HG03066 (cell line): ENCODE data around the gene TAS1R1.

ENCODE experiments used
- ATAC-seq: cut with Tn5 transposase; IDR thresholded peaks from one replicate; pipeline ENCODE4 v1.9.1; 2021; ENCODE audit warnings: low read depth; ENCODE audit not compliant: unreplicated experiment

TAS1R1 gene

DNA sequence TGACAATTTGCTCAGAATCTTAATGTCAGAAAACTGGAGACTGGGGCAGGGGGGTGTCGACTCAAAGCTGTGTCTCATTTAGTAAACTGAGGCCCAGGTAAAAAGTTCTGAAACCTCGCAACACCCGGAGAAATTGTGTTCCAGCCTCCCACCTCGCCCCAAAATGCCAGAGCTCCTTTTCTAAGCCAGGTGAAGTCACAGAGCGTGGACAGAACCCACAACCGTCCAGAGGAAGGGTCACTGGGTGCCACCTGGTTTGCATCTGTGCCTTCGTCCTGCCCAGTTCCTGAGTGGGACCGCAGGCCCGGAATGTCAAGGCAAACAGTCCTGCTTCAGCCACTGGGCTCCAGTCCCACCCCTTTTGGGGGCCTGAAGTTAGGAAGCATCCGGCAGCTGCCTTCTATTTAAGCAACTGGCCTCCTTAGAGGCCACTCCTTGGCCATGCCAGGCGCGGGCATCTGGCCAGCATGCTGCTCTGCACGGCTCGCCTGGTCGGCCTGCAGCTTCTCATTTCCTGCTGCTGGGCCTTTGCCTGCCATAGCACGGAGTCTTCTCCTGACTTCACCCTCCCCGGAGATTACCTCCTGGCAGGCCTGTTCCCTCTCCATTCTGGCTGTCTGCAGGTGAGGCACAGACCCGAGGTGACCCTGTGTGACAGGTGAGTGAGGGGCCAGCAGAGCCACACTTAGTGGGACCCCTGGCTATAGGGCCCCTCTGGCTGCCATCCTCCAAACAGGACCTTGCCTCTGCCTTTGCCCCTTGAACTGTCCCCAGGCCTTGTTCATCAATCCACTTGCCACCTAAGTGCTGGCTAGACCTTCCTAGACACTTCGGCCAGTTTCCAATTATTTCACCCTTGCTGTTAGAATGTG, at the start of gene TAS1R1:
Gene TAS1R1 (plus strand): TSS at position 401 of the 872 bp plus-strand sequence. CDS start 67 bp downstream, at position 468.
- ATAC-seq, result no peak

DNA sequence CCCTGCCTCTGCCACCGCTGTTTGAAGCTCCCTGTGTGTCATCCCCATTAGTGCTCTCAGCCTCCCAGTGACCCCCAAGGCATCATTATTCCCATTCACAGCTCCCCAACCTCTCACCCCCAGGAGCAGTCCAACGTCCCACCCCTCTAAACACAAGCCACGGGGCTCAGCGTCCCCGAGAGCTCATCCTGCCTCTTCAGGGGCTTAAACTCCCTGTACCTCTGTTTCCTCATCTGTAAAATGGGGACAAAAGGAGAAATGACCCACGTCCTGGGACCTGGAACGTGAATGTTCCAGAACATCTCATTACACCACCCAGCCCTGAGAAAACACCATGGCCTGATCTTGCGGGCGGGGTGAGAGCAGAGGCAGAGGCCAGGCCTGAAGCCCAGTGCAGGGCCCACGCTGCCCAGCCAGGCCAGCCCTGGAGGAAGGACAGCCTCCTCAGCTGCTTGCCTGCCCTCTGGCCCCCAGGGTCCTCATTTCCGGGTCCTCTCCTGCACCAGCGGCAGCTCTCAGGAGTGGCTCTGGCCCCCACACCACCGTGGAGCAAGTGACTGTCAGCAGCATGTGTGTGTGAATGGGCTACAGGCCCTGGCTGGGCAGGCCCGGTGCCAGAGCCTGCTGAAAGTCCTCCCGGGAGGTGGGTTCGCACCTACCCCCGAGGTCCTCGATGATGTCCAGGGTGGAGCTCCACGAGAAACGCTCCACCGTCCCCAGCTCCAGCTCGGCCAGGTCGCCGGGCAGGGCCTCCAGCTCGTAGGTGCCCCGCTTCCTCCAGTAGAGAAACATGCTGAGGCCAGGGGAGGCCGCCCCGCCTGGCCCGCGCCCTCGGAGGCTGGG, 49.5 kb upstream of the TAS1R1 start:
- ATAC-seq, result no peak

DNA sequence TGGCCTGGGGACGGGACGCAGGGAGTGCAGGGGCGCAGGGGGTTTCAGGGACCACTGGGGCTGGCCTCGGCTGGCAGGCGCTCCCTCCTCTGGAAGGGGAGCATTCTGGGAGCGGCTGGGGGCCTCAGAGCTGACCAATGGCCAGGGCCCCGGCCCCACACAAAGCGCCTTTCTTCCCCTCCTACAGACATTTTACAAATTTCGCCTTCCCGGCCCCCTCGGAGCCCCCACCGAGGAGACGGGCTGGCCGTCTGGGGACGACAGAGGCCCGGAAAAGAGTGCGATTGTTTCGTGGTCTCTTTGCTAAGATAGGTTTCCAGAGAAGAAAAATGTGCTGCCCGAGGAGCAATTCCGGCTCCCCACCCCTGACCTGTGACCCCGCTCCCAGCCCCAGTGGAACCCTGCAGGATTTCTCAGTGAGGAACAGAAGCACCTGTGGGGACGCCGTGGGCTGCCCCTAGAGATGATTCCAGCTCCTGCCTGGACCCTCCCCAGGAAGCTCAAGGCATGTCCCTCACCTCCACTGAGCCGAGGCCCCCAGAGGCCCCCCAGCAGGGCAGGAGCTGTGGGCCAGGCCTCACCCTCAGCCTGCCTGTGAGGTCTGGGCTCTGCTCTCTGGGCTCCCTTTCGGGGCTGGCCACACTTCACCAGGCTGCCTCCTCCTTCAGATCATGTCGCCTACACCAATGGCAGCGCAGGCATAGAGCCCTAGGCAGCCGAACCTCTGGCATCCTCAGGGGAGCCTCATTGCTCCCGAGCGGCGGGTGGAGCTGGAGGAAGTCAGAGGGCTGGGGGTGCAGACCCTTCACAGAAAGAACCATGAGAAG, 48.7 kb upstream of the TAS1R1 start:
- ATAC-seq, result no peak

DNA sequence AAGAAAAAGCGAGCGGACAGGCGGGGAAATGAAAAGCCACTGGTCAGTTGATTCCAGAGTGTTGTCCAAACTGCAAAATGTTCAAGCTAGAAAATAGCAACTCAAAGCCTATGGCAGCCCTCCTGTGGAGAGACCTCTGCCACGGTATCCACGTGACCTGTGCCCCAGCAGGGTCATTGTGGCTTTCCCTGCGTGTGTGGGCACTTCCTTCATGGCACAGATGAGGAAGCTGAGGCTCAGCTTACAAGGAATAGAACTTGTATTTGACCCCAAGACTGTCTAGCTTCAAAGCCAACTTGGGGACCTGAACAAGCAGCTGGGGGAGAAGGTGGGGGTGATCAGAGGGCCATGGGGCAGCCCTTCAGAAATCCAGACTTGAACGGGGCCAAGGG, 48.1 kb upstream of the TAS1R1 start:
- no peak for ATAC-seq

DNA sequence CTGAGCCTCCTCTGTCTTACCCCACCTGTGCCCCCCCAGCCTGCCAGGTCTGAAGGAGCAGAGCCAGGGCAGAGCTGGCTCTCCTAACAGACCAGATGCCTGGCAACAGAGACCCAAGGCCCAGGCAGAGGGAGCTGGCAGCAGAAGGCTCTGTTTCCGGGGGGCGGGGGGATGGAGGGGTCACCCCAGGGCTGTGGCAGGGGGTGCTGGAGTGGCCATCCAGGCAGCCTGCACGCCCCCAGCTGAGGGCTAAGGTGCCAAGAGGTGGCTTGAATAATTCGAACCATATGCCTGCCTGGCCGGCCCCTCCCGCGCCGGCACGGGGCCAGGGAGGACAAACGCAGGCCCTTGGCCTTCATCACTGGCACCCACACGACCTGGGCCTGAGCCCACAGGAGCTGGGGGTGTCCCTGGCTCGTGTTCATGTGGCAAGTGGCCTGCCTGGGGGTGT, 47.6 kb upstream of the TAS1R1 start:
- no peak for ATAC-seq

DNA sequence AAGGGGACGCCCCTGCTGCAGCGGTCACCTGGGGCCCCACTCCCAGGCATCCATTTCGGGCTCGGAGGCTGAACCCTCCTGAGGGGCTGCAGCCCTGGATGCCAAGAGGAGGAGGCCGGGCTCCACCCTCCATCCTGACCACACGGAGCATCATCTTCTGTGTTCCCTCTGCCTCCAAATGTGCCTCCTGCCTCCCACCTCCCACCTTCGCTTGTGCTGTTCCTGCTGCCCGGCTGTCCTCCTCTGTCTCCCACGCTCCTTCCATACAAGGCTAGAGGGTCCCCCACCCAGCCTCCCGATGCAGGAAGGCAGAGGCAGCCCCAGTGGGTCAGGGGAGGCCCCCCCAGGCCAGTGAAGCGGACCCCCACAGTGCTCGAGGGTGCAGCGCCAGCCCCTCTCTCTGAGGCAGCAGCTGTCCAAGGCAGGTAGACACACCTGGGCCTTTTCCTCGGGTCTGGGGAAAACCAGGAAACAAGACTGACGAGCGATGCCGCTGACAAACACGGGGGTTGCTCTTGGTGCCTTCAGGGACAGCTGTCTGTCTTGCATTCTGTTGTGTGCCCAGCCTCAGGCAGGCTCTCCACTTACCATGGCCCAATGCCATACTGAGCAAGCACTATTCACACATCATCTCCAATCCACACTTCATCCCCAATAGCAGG, 46.8 kb upstream of the TAS1R1 start:
- ATAC-seq, result no peak

DNA sequence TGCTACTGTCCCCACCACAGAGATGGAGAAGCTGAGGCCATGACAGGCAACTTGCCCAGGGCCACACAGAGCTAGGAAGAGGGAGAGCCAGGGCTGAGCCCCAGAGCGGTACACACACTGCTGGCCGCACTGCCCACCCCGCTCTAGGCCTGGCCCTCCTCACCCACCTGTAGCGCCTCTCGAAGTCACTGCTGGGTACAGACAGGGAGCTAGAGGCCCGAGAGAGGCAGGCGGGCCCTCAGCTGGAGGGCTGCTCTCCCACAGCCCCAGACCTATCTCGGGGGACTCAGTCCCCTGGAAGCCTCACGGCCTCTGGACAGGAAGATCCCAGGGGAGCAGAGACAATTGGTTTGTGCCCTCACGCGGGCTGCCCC, 46.3 kb upstream of the TAS1R1 start:
- no peak for ATAC-seq

DNA sequence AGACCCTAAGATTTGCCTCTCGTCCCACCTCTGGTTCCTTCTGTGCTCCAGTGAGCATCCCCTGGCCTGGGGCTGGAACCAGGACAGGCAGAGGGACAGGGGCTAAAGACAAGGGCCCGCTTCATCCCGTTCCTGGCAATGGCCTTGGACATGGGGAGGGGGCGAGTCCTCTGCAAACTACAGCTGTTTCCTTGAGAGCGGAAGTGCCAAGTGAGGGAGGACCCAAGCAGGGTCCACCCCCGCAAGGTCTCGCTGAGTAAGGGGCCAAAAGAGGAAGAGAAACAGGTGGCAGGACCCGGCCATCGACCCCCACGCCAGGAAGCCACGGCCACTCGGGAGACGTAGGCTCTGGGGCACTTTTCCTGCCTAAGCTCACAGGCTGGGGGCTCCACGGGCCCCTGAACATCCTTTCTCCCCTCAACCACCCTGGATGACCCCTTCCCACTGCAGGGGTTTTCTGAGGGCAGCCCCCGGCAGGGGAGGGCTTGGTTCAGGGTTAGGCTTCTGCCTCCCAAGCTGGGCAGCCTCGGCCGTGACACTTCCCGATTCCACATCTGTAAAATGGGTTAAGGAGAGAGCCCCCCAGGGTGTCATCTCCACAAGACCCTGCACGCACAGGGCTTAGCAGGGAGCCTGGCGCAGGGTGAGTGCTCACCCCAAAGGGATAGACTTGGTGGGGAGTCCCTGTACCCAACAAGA, 45.7 kb upstream of the TAS1R1 start:
- ATAC-seq, result no peak

DNA sequence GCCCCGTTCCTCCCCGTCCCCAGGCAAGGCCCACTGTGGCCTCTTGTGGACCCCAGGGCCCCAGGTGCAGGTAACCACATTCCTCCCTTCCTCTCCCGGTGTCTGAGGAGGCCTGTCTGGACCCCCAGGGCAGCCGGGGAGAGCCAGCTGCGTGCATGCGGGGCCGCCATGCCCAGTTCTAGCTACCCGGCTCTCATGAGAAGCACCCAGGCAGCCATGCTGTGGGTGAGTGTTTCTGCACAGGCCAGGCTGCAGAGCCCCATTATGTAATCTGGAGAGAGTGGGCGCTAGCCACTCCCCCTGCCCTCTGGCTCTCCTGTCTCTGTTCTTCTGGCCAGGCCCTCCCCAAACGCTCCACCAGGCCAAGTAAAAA, 45.2 kb upstream of the TAS1R1 start:
- no peak for ATAC-seq

DNA sequence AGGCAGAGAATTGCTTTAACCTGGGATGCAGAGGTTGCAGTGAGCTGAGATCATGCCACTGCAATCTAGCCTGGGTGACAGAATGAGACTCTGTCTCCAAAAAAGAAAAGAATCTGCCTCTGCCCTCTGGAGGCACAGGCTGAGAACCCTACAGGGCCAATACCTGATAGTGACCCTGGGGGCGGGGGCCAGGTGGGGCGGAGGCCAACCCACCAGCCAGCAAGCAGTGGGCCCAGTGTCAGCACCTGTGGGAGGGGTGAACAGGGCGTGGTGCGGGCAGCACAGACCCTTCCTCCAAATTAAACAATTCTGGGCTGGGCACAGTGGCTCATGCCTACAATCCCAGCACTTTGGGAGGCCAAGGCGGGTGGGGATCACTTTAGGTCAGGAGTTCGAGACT, 44.6 kb upstream of the TAS1R1 start:
- ATAC-seq, result no peak

DNA sequence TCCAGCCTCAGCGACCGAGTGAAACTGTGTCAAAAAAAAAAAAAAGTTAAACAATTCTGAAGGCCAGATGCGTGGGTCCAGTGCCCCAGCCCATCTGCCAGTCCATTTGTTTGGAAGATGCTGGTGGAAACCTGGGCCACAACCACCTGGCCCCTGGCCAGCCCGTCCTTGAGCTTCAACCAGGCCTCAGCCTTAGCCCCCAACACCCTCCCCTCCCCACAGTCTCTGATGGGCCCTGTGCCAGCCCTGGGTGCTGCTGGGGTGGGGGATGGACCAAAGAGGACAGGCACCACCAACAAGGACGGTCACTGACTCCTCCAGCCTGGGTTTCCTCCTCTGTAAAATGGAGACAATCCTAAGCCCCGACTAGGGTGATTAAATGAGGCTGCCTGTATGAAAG, 44.1 kb upstream of the TAS1R1 start:
- no peak for ATAC-seq

DNA sequence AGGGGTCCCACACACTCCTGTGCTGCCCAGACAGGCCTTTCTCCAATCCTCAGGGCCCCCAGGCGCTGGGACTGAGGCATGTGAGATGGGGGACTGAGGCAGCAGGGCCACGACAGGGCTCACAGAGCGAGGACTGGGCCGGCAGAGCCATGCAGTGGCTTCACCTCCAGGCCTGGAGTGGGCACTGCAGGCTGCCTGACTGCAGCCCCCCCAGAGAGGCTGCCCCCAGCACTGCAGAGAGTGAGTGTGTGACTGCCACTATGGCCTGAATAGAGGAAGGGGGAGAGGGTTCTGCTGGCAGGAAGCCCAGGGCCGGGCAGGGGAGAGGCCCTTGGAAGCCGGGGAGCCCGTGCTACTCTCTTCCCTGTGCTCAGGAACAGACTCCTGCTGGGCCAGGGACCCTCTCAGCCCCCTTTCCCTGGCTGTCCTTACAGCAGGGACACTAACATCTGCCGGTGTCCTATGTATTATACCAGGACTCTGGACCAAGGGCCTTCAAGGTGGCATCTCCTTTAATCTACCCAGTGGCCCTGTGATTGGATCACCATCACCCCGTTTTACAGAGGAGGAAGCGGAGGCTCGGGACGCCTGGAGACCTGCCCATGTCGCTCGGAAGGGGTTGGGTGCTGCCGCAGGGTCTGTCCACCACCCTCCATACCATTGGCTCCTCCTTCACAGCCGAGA, 43.4 kb upstream of the TAS1R1 start:
- ATAC-seq, result no peak

DNA sequence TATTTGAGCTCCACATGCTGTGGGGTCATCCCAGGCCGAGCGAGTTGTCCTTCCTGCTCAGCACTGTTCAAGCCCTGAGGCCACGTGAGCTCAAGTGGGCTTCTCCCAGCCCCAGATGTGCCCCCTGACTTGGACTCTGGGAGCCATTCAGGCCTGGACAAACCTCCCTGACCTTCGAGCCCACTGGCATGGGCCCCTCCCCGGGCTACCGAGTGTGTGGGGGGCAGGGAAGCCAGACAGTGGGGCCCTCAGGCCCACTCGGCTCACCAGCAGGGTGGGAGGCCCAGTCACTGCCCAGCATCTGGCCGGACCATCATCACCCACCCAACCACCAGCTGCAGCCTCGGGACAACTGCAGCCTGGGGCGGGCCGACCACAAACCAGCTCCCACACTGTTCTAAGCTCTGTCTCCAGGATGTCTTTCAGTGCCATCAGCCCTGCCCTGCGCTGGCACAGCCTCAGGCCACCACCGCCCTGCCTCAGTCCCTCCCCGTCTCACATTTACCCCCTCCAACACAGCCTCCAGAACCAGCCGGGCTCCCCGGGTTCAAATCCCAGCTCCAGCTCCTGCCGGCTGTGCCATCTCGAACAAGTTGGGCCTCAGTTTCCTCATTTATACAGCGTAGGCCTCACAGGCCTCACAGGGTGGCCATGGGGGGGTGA, 42.7 kb upstream of the TAS1R1 start:
- no peak for ATAC-seq

DNA sequence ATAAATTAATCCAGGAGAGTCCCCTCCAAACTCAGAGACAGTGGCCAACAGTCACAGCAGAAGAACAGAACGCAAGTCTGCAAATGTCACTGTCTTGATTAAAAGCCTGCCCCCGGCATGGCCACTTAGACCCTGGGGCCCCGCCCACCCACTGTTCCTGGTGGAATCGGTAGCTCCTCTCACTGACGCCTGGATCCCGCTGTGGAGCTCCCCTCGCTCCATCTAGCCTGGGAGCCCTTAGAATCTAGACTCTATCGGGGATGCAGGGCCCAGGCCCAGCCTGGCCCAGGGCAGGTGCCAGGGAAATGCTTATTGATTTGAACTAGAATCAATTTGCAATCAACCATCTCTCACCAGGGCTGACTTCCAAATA, 42.2 kb upstream of the TAS1R1 start:
- ATAC-seq, result no peak

DNA sequence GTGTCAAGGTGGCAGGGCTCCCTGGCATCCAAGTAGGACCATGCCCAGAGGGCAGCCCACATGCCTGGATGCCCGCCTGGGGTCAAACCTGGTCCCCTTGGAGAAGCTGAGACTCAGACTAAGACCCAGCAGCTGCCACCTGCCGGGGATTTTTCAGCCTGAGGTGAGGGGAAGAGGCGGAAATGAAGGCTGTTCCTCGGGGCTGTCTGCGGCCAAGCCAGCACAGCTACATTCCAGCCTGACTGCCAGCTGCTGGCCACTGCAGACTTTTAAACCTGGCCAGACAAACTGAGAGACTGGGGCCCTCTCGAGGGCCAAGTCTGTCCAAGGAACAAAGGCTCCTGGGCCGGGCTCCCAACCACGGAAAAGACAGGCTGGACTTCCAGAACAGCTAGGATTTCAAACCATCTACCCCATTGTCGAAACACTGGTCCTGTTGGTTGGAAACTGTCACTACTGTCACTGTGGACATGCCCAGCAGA, 41.7 kb upstream of the TAS1R1 start:
- no peak for ATAC-seq

DNA sequence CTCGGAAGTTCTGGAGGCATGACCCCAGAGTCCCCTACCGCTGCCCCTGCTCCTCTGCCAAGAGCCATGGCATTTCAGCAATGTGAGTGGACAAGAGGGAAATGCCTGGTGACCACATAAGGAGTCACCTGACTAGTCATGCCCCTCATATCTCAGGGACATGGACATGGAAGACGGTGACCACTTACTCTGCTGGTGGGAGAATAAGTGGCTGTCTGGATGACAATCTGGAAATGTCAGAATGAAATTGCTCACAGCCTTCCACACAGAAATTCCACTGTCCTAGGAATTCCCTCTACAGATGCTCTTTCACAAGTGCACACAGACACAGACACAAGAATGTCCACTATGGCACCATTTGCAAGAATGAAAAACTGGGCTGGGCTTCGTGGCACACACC, 39.3 kb upstream of the TAS1R1 start:
- no peak for ATAC-seq

DNA sequence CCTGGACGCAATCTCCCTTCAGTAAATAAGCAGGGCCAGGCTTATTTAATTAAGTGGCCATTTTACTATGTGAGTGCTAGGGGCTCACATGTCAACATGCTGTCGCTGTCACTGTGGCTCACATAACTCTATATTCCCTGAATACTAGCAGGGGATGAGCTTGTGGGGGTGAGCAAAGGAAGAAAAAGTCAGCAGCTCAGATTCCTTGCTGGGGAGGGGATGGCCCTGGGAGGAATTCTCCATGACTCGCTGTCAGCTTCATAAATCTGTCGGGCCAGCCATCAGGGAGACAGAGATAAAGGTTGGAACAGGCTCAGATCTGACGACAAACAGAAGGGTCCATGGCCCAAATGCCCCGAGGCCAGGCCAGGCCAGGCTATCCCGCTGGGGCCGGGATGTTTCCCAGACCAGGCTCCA, 37.7 kb upstream of the TAS1R1 start:
- no peak for ATAC-seq

DNA sequence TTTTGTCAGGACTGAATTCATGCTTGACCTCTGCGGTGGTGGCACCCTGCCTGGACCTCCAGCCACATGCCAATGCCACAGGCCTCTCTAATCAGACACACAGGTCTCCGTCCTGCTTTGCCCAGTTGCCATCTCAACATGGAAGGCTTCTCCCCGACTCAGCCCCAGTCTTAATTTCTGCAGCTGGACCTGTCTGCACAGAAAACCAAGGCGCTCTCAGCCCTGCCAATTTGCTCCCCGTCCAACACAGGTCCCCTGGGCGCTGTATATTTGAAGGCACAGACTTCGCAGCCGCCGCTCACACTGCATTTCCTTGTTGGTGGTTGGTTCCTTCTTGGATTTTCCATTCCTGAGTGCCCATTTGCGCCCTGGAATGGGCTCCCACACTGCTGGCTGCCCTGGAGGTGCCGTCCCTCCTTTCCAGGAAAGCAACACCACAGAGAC, 35.6 kb upstream of the TAS1R1 start:
- ATAC-seq, result no peak
